Thyroid gland (tissue), 4 donors: ENCODE measurements around the gene KRTAP5-8.
"Not testable (repeated sequence)": the region's sequence is repeated elsewhere in the genome, so short reads cannot be mapped to it uniquely, and the experiment has no call there.

Source experiments
- POLR2A ChIP-seq, 2 donors: fragments of 450-650 bp; IDR thresholded peaks; one replicate each; pipeline ENCODE4 v1.6.1; 2017; ENCODE audit warnings: antibody characterized with exemption in 2 of 2, mild to moderate bottlenecking in 2 of 2, moderate library complexity in 1 of 2
- TF ChIP-seq, protein P1 (sequence below), 6 experiments: fragments of 200-600 bp in 3 of 6; fragments of 450-650 bp in 3 of 6; sonication (generic) in 3 of 6; IDR thresholded peaks; one replicate each; pipeline ENCODE4 v1.5.1; 2016 to 2019; ENCODE audit warnings: antibody characterized with exemption in 6 of 6, mild to moderate bottlenecking in 2 of 6, inconsistent platforms in 1 of 6, moderate library complexity in 1 of 6

GRCh38 chr11:71571101-71571850, 33.5 kb downstream of the KRTAP5-8 start:
- TF ChIP-seq, protein P1, sequence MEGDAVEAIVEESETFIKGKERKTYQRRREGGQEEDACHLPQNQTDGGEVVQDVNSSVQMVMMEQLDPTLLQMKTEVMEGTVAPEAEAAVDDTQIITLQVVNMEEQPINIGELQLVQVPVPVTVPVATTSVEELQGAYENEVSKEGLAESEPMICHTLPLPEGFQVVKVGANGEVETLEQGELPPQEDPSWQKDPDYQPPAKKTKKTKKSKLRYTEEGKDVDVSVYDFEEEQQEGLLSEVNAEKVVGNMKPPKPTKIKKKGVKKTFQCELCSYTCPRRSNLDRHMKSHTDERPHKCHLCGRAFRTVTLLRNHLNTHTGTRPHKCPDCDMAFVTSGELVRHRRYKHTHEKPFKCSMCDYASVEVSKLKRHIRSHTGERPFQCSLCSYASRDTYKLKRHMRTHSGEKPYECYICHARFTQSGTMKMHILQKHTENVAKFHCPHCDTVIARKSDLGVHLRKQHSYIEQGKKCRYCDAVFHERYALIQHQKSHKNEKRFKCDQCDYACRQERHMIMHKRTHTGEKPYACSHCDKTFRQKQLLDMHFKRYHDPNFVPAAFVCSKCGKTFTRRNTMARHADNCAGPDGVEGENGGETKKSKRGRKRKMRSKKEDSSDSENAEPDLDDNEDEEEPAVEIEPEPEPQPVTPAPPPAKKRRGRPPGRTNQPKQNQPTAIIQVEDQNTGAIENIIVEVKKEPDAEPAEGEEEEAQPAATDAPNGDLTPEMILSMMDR (IDR thresholded peaks at IDR 0.05) = not testable (repeated sequence)
- not testable (repeated sequence) for TF ChIP-seq POLR2A (IDR thresholded peaks at IDR 0.05)
